Measurements from ENCODE around the gene TMEM154. TPM values are rescaled to one million over a fixed set of nuclear protein-coding genes. Genes with fewer than 3 reads are reported as not detected.

Gene TMEM154
- total RNA-seq, 1 experiment from 2014 or later: not detected

DNA sequence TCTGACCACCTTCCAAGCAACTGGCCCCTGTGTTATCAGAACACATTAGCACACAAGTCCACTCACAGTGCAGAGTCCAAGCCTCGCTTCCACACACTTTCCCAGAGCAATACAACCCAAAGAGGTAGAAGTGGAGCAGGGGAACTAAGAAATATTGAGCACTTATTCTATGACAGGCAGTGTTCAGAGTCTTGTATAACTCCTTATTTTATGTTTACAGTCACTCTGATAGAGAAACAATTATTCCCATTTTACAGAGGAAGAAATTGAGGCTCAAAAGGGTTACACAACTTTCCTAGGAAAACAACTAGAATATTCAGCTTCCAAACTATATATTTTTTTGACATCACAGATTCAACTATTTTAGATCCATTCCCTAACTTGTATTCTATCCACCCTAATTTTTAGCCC lies 18.3 kb upstream of the TMEM154 start:
- in situ Hi-C loops (cut with HindIII; ENCODE audit: low pct_unique_long_range_greater_than_20kb, low sequenced_read_pairs): no loop called here

DNA sequence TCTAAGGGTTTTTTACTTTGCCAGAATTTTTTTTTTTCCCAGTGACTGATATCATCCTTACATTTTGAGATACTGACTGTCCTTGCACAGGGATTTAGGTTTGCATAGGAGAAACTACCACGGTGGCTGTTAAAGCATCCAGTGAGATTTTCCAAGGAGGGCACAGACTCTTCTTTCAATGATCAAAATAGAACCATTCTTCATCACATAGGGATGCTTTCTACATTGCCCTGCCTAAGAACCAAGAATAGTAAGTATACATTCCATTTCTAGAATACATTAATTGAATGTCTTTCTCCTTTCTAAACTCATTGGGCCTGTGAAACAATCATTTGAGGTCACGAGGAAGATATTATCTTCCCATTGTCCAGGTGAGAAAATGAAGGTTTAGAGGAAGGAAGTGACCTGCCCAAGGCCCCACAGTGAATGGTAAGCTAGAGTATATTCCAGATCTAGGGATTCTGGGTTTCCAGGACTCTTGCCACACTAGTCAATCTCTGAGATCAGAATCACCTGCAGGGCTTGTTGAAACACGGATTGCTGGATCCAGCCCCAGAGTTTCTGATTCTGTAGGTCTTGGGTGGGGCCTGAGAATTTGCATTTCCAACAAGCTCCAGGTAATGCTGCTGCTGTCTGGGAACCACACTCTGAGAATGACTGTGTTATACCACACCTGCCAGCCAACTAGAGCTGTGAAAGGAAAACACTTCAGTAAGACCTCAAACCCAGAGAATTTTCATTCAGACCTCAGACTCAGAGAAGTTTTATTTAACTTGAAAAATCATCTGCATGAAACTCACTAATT lies 17.7 kb upstream of the TMEM154 start:
- no peak for DNase-seq (ENCODE audit: low read depth)
- in situ Hi-C loops (cut with HindIII; ENCODE audit: low pct_unique_long_range_greater_than_20kb, low sequenced_read_pairs): no loop called here

More for the DNA sequence above, 18.3 kb upstream of the TMEM154 start:
- DNase-seq (ENCODE audit: low read depth): no peak

DNA sequence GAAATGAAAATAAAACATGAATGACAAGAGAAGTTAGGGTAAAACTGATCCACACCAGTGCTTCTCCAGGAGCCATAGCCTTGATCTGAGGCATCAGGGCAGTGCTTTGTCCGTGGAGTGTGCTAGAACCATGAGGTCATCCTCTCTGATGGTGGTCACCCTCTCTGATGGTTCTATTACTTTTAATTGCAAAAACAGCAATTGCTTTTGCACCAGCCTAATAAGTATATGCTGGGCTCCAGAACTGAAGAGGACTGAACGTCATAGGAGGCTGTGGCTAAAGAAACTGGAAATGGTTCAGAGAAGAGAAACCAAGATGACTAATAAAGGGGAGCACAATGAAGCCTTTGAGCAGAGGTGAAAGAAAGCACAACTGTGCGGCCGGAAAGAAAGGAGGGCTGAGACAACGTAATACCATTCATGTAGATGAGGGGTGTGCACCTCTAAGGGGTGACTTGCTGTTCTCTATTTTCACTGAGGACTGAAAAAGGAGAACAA lies 17.0 kb upstream of the TMEM154 start:
- no peak for DNase-seq (ENCODE audit: low read depth)
- in situ Hi-C loops (cut with HindIII; ENCODE audit: low pct_unique_long_range_greater_than_20kb, low sequenced_read_pairs): no loop called here

DNA sequence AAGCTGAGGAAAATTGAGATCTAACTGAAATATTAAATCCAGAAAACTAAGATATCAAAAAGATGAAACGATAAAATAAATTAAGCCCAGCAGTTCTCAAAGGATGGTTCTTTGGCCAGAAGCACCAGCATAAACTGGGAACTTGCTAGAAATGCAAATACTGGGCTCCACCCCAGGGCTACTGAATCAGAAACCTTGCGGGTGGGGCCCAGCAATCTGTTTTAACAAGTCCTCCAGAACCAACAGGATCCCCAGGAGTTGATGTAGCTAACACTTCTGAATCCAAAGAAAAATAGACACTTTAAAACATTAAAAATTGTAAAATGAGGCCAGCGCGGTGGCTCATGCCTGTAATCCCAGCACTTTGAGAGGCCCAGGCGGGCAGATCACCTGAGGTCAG lies 14.1 kb upstream of the TMEM154 start:
- in situ Hi-C loops (cut with HindIII; ENCODE audit: low pct_unique_long_range_greater_than_20kb, low sequenced_read_pairs): no loop called here
- no peak for DNase-seq (ENCODE audit: low read depth)

DNA sequence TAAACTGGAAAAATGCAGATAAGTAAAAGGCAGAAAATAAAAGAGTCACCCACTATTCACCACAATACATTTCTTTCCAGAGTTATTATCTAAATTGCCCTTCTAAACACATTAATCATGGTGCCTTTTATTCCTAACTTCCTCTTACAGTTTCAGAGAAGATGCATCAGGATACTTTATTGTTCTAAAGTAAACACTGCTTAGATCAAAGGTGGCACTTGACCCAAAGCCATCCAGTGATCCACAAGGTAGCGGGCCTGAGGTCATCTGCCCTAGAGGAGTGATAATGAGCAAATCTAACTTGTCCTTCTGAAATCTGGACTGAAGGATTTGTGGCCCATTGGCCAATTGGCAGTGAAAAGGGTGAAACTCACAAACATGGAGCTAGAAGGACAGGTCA lies 12.0 kb upstream of the TMEM154 start:
- DNase-seq (ENCODE audit: low read depth): no peak
- in situ Hi-C loops (cut with HindIII; ENCODE audit: low pct_unique_long_range_greater_than_20kb, low sequenced_read_pairs): no loop called here

DNA sequence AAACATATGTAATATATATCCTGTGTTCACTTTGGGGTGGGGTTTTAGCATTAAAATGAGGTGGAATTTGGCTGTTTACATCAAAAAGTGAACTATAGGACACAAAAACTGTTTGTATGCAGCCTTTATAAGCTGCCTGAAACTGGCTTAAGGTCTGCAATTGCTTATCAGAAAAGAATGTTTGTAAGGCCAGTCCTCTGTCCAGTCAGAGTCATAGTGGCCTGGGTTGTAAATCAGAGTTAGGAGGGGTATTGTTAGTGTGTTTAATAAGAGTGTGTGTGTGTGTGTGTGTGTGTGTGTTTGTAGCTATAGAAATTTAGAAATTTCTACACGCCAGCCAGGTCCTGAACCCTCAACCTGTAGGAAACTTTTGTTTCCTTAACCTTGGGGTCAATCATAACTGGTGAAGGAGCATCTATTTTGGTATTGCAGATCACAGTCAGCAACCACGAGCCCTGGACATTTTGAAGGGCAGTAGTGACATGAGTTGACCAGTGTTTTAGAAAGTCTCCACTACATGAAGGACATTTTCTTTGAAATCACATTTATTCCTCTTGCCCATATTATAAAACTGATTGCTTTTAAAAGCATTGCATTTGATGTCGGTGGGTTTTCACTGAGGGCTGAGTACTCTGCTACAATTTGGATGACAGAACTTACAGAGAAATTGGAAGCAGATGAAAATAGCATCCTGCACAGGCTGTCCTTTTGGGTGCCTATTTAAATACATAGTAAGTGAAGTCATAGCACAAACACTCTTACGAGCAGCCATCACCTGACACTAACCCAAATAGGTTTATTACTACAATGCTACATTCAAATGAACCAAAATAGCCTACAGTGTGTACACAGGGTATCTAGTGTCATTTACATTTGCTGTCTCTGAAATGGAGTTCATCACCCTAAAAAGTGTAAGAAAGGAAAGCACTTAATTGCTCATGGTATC lies 11.2 kb upstream of the TMEM154 start:
- in situ Hi-C loops (cut with HindIII; ENCODE audit: low pct_unique_long_range_greater_than_20kb, low sequenced_read_pairs): no loop called here
- DNase-seq (ENCODE audit: low read depth): no peak

DNA sequence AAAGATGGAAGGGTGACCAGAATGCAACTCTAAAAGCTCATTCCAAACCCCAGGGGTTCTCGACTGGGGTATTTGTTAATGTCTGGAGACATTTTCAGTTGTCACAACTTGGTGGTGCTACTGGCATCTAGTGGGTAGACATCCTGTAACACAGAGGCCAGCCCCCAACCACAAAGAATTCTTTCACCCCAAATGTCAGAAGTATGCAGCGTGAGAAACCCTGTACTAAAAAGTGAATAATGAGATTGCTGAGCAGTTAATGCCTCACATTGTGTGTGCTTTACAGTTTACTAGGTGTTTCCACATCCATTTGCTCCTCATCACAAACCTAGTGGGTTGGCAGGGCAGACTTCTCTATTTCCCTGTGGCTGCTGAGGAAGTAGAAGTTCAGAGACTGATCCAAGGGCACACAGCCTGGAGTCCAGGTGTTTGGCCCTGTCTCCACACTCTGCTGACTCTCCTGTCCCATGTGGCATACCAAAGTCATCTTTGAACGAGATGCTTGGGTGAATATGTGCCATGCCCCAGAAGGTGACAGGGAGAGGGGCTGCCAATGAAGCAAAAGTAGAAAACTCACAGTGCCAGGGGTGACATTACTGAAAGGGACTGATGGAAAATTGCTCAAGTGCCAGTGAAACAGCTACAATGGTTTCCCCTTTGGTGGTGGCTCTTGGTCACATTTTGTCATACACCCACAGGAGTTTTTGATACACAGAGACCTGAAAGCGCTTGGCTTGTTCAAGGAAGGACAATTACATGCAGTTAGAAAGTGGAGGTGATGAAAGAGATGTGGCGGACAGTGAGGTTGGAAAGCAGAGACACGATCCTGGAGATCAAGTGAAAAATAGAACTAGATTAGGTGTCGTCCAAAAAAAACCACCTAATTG lies 10.1 kb upstream of the TMEM154 start:
- in situ Hi-C loops (cut with HindIII; ENCODE audit: low pct_unique_long_range_greater_than_20kb, low sequenced_read_pairs): no loop called here
- no peak for DNase-seq (ENCODE audit: low read depth)

DNA sequence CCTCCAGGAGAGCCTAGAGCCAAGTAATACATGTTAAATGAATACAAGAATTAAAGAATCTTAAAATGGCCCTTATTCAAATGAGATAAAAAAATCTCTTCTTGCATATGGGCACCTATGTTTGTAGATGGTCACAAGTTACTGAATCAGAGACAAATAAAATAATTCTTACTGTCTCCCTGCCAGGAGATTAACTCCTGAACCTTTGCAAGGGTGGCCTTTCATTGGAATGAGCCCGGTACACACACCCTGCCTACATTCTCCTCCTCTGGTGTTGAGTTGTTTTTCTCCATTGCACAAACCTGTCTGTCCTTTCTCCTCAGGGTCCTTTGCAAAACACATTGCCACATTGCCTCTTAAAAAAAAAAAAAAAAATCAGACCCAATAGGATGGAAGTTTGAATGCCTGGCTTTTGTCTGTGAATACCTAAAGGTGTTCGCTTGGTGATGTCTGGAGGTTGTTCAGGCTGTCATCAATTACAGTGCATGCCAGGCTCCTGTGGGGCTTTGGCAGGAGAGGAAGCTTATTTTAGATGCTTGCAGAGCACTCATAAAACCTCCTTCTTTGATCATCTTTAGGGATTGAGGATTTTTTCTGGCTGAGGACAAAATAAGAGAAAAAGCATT lies 8.3 kb upstream of the TMEM154 start:
- in situ Hi-C loops (cut with HindIII; ENCODE audit: low pct_unique_long_range_greater_than_20kb, low sequenced_read_pairs): no loop called here
- no peak for DNase-seq (ENCODE audit: low read depth)

DNA sequence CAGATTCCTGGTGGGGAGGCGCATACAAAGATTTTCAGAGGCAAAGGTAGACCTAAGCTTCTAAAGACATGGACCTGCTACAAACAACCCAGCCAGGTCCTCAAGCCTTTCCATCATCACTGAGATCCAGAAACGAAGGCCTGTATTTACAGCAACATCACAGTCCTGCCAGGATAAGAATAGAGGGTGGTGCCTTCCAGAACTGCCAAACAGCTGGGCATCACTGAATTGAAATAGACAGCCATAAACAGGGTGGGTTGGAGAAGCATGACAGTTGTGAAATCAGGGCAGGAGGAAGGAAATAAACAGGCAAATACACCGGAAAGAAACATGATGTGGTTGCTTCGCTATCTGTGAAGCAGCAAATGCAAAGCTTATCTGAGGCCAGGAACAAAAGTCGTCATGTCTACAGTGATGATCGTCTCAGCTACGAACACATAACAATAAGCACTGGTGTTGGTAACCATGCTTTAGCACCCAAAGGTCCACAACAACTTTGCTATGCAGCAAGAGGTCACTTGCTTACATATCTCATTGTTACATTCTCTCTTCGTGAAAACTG lies 6.7 kb upstream of the TMEM154 start:
- DNase-seq (ENCODE audit: low read depth): no peak
- in situ Hi-C loops (cut with HindIII; ENCODE audit: low pct_unique_long_range_greater_than_20kb, low sequenced_read_pairs): no loop called here

DNA sequence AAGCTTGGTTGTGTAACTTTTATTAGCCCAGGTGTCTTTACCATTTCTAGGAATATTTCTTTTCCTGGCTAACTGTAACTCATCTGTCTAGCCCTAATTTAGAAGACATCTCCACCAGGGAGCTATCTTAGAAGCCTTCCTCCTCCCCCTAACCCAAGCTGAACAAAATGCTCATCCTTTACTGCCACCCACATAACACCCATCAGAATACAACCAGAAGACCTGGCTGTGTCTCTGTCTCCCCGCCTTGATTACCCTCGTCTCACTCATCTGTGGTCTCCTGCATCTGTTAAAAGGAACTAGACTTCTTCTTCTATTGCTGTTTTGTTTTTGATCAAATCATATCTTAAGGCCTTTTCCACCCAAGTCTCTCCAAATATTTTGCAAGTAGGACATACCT lies 4.8 kb upstream of the TMEM154 start:
- no peak for DNase-seq (ENCODE audit: low read depth)
- in situ Hi-C loops (cut with HindIII; ENCODE audit: low pct_unique_long_range_greater_than_20kb, low sequenced_read_pairs): no loop called here

DNA sequence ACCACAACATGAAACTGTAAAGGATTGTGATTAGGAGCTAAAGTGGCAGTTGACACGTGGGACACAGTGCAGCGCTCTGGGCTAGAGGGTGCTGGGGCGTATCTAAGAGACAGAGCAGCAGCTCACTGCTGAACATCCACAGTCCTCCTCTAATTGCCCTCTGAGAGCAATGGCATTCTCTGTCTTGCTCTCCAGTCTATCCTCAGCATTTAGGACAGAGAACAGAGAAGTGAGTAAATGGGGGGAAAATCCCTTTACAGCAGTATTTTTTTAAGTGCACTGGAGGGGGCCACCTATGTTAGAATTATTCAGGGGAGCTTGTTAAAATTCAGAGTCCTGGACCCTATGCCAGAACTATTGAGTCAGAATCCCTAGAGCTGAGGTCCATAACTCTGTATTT lies 4.2 kb upstream of the TMEM154 start:
- DNase-seq (ENCODE audit: low read depth): no peak
- in situ Hi-C loops (cut with HindIII; ENCODE audit: low pct_unique_long_range_greater_than_20kb, low sequenced_read_pairs): no loop called here

DNA sequence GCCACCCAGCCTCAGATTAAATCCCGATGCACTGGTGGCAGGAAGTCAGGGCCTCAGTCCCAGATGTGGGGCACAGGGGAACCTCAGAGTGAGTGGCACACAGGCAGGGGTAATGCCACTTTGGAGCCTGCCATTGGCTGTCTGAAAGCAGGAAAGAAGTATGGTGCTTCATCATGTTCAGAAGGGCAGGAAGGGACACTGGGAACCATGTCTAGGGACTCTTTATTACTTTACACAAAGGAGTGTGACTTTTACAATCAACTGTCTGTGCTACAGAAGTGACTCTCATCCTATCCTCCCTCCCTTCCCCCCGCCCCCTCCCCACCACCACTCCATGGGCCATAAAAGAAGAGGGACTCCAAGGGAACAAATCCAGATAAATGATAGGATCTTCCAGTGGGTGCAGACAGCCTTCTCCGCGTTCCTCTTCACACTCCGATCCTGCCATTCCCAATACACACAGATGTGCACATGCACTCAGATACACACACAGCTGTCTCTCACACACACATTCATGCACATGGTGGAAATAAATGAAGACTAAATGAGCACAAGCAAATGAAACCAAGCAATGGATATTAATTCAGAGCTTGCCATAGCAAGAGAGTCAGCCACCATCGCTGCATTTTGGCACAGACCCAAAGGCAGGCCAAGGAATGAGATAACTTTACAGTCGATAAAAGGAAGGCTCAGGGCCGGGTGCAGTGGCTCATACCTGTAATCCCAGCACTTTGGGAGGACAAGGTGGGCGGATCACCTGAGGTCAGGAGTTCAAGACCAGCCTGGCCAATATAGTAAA lies 2.5 kb upstream of the TMEM154 start:
- no peak for DNase-seq (ENCODE audit: low read depth)
- in situ Hi-C loops (cut with HindIII; ENCODE audit: low pct_unique_long_range_greater_than_20kb, low sequenced_read_pairs): no loop called here

DNA sequence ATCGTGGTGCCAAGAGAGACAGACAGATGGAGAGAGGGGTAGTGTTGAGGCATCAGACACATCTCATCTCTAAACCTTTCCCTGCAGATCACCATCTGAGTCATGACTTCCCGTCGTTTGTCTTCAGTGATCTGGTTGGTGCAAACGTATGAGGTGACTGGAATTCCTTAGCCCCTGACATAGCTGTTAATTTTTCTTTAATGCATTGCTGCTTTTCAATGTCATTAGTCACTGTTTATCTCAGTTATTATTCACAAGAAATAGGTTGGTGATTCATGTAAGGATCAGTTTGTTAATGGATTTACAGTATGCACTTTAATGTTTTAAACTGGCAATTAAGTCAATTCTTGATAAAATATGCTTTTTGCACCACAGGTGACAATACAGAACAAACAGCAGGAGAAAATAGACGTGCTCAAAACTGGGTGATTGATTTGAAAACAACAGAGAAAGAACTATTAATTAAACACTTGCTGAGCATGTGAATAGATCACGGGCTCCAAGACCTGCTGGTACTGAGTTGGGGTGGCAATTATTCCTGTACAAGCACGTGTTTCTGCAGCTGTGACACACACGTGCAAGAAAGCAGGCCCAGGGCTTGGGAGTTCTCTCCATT lies 1.3 kb upstream of the TMEM154 start:
- peak; percentile 92 for DNase-seq (ENCODE audit: low read depth)
- in situ Hi-C loops (cut with HindIII; ENCODE audit: low pct_unique_long_range_greater_than_20kb, low sequenced_read_pairs): no loop called here

DNA sequence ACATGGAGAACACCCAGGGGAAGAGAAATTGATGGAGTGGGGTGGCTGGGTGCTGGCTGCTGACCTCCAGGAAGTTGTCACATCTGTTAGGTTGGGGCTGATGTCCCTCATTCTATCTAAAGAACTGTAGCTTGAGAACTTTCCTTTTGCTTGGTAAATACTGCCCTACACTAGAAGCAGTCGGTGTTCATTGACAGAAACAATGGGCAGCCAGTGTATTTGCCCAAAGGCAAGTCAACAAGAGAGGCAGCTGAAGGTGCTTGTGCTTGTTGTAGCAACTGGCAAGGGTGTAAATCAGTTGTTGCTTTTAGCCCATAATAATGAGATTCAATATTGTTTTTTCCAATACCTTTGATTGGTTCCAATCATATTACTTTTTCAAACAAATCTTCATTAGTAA lies 956 bp downstream of the TMEM154 start:
- in situ Hi-C loops (cut with HindIII; ENCODE audit: low pct_unique_long_range_greater_than_20kb, low sequenced_read_pairs): no loop called here
- no peak for DNase-seq (ENCODE audit: low read depth)

DNA sequence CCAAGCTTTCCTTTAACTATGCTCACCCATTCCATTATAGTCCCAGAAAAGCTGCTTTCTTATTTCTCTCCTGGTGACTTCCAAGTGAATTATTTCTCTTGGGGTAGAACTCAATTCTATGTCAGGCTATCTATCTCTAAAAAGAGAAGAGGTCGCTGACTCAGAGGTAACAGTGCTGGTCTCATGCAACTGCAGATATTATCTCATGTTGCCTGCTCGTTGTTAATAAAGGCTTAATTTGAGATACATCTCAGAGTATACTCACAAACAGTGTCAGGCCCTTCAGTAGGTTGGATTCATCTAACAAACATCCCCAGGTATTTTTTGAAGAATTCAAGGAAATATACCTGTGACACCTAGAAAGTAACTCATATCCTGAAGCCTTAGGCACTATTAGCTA lies 2.7 kb downstream of the TMEM154 start:
- no peak for DNase-seq (ENCODE audit: low read depth)
- in situ Hi-C loops (cut with HindIII; ENCODE audit: low pct_unique_long_range_greater_than_20kb, low sequenced_read_pairs): no loop called here

DNA sequence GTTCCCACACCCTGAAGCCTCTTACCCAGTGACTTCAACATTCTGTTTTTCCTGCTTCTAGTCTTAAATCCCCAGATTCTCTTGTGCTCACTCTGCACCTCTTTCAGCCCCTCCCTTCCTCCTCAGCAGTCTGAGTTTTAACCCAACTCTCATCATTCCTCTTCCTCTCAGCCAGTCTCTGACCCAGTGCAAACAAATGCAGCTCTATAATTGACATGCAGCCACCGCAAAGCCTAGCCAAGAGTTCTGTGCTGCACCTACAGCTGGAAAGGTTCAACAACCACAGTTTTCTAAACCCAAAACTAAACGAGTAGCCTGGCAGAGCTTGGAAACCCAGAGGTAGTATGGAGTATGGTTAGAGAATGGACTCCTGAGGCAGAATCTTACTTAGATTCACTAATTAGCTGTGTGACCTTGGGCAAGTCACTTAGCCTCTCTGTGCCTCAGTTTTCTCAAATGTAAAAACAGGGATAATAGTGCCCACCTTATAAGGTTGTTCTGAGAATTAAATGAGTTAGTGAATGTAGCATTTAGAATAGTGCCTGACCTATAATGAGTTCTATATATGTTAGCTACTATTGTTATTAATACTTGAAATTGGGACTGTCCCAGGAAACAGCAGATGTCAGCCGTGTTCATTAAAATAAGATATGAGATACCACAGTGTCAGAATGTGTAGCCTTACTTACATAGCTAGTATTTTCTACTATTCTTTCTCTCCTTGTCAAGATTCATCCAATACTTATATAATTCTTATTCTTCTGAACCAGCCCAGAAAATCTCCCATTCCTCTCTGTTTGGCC lies 3.5 kb downstream of the TMEM154 start:
- in situ Hi-C loops (cut with HindIII; ENCODE audit: low pct_unique_long_range_greater_than_20kb, low sequenced_read_pairs): no loop called here
- DNase-seq (ENCODE audit: low read depth): no peak
